ENCODE results near the gene ZHX3.

DNA sequence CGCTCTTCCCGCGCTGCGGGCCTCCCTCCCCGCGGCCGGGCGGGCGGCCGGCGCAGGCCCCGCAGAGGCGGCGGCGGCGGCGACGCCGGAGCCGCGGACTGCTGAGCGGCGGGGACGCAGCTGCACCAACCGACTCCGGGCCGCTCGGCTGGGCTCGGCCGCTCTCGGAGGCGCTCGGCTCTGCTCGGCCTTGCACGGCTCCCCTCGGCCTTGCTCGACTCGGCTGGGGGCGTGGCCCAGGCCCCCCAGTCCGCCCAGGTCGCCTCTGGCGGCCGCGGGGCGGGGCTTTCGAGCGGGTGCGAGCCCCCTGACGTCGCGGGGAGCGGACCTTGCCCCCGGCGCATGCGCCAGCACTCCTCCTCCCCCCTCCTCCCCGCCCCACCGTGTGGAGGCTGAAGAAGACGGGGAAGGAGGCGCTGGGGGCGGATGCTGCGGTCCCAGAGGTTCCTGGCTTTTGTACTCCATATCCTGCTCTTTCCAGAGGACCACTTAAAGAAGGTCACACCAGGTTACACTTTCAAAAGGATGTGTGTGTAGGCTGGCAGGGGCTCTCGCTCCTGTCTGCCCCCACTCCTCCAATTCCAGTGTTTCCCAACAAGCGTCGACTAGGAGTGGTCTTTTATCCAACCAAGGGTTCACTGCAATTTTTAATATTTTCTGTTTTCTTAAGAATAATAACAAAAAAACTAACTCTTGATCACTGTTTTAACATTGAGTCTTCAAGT is at the start of gene ZHX3:
- no peak for TF ChIP-seq CTCF (IDR thresholded peaks at IDR 0.05)
- TF ChIP-seq ATF2 (CRISPR knock-in tag; IDR thresholded peaks at IDR 0.05; ENCODE audit: borderline replicate concordance, low read depth) = no peak
- TF ChIP-seq, protein P1, sequence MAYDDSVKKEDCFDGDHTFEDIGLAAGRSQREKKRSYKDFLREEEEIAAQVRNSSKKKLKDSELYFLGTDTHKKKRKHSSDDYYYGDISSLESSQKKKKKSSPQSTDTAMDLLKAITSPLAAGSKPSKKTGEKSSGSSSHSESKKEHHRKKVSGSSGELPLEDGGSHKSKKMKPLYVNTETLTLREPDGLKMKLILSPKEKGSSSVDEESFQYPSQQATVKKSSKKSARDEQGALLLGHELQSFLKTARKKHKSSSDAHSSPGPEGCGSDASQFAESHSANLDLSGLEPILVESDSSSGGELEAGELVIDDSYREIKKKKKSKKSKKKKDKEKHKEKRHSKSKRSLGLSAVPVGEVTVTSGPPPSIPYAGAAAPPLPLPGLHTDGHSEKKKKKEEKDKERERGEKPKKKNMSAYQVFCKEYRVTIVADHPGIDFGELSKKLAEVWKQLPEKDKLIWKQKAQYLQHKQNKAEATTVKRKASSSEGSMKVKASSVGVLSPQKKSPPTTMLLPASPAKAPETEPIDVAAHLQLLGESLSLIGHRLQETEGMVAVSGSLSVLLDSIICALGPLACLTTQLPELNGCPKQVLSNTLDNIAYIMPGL (CRISPR knock-in tag; IDR thresholded peaks at IDR 0.05) = no peak
- TF ChIP-seq TEAD4 (CRISPR knock-in tag; IDR thresholded peaks at IDR 0.05) = no peak
- TF ChIP-seq SMAD3 (CRISPR knock-in tag; IDR thresholded peaks at IDR 0.05; ENCODE audit: borderline replicate concordance) = no peak
- TF ChIP-seq SP1 (CRISPR knock-in tag; conservative IDR thresholded peaks at IDR 0.05) = no peak
- TF ChIP-seq ELF4 (CRISPR knock-in tag; IDR thresholded peaks at IDR 0.05; ENCODE audit: low read depth) = no peak
- no peak for TF ChIP-seq JUN (CRISPR knock-in tag; IDR thresholded peaks at IDR 0.05)
- no peak for TF ChIP-seq RORB (CRISPR knock-in tag; IDR thresholded peaks at IDR 0.05)
- TF ChIP-seq ZBTB21 (CRISPR knock-in tag; IDR thresholded peaks at IDR 0.05; ENCODE audit: borderline replicate concordance) = no peak

Measured in WTC11 (cell line).